Thoracic aorta (tissue), 2 donors: Measurements from ENCODE around the gene TMEM82. TPM values are rescaled to one million over a fixed set of nuclear protein-coding genes. Genes with fewer than 3 reads are reported as not detected.

ENCODE experiments used
- ATAC-seq: fragments of 150-250 bp; one replicate; pipeline ENCODE4 v1.8.0; 2017; ENCODE audit warnings: low read depth; ENCODE audit not compliant: insufficient number of reproducible peaks, low FRiP score
- DNase-seq: peaks from one replicate; pipeline ENCODE4 v3.0.0-alpha.2; 2020; ENCODE audit warnings: low spot score
- H3K27ac ChIP-seq, 2 donors: fragments of 200-600 bp; sonication (generic); 1 replicate in 1 of 2; 2 replicates in 1 of 2; pipeline ENCODE4 v1.5.1; 2016; ENCODE audit warnings: mild to moderate bottlenecking in 2 of 2, moderate library complexity in 2 of 2
- H3K27me3 ChIP-seq: fragments of 200-600 bp; sonication (generic); replicated peaks from 2 replicates; pipeline ENCODE4 v1.6.0; 2016; ENCODE audit warnings: mild to moderate bottlenecking; ENCODE audit not compliant: insufficient read depth
- H3K36me3 ChIP-seq: fragments of 200-600 bp; sonication (generic); one replicate; pipeline ENCODE4 v1.5.1; 2016
- H3K4me1 ChIP-seq, 2 donors: fragments of 200-600 bp; sonication (generic); 1 replicate in 1 of 2; 2 replicates in 1 of 2; pipeline versions ENCODE4 v1.5.1 to v1.6.0; 2016; ENCODE audit warnings: low read depth in 2 of 2, mild to moderate bottlenecking in 1 of 2; ENCODE audit not compliant: control insufficient read depth in 1 of 2
- H3K4me3 ChIP-seq: fragments of 200-600 bp; sonication (generic); 2 replicates; pipeline ENCODE4 v1.5.1; 2016; ENCODE audit warnings: mild to moderate bottlenecking
- H3K9me3 ChIP-seq: fragments of 200-600 bp; sonication (generic); 2 replicates; pipeline ENCODE4 v1.5.1; 2016
- CTCF ChIP-seq: fragments of 200-600 bp; sonication (generic); IDR thresholded peaks from one replicate; pipeline ENCODE4 v1.5.1; 2019; ENCODE audit warnings: antibody characterized with exemption
- total RNA-seq, 2 donors: library from RNA; depleted of rRNA; stranded (reverse); fragments of >200 nt; gene quantifications; one replicate each; pipeline versions ENCODE4 v1.1.0 to v1.2.3, GENCODE V29; 2016

Gene TMEM82
- total RNA-seq, 2 donors from 2014 or later = not detected

GRCh38 chr1:15714406-15715136, 27.7 kb upstream of the TMEM82 start:
- ATAC-seq (no peak), DNase-seq (no peak)
- H3K27me3 ChIP-seq = no peaks in the 10 kb centered on the region
- no peaks in the 10 kb centered on the region for H3K9me3 ChIP-seq
- no peak overlapping the region for H3K4me3 ChIP-seq
- peaks cover 13 to 20% of the 10 kb centered on the region in 2 donors for H3K4me1 ChIP-seq
- TF ChIP-seq CTCF = no peak
- H3K27ac ChIP-seq = no peak overlapping the region
- peaks cover 29% of the 10 kb centered on the region for H3K36me3 ChIP-seq

- DNase-seq (no peak), ATAC-seq (no peak)
- Histone ChIP-seq H3K4me3 (no peak overlapping the region), H3K27ac (no peak overlapping the region), H3K9me3 (no peaks in the 10 kb centered on the region), H3K4me1 (peaks cover 13 to 20% of the 10 kb centered on the region in 2 donors), H3K36me3 (peaks cover 54% of the 10 kb centered on the region), H3K27me3 (no peaks in the 10 kb centered on the region)
- no peak for TF ChIP-seq CTCF
Measured at GRCh38 chr1:15717418-15718125, 24.7 kb upstream of the TMEM82 start.

- Histone ChIP-seq H3K27ac (no peak overlapping the region), H3K36me3 (peaks cover 60% of the 10 kb centered on the region), H3K9me3 (no peaks in the 10 kb centered on the region), H3K27me3 (no peaks in the 10 kb centered on the region), H3K4me3 (no peak overlapping the region), H3K4me1 (peaks cover 13 to 20% of the 10 kb centered on the region in 2 donors)
- no peak for TF ChIP-seq CTCF
- no peak for DNase-seq
- no peak for ATAC-seq
Measured at GRCh38 chr1:15718199-15718601, 24.1 kb upstream of the TMEM82 start.

- Histone ChIP-seq H3K36me3 (peaks cover 63% of the 10 kb centered on the region), H3K4me1 (peaks cover 5 to 9% of the 10 kb centered on the region in 2 donors), H3K9me3 (no peaks in the 10 kb centered on the region), H3K4me3 (no peak overlapping the region), H3K27ac (no peak overlapping the region), H3K27me3 (no peaks in the 10 kb centered on the region)
- no peak for TF ChIP-seq CTCF
- DNase-seq = no peak
- no peak for ATAC-seq
Measured at GRCh38 chr1:15719381-15720120, 22.7 kb upstream of the TMEM82 start.

GRCh38 chr1:15720861-15721260, 21.4 kb upstream of the TMEM82 start:
- DNase-seq = no peak
- H3K4me3 ChIP-seq = no peak overlapping the region
- H3K4me1 ChIP-seq = no peaks in the 10 kb centered on the region
- peaks cover 76% of the 10 kb centered on the region for H3K36me3 ChIP-seq
- no peak for TF ChIP-seq CTCF
- no peak overlapping the region for H3K27ac ChIP-seq
- no peak for ATAC-seq
- no peaks in the 10 kb centered on the region for H3K9me3 ChIP-seq
- no peaks in the 10 kb centered on the region for H3K27me3 ChIP-seq
